Measurements from ENCODE around the gene CCDC30. TPM values are rescaled to one million over a fixed set of nuclear protein-coding genes. Genes with fewer than 3 reads are reported as not detected.
"Not testable (repeated sequence)": the region's sequence is repeated elsewhere in the genome, so short reads cannot be mapped to it uniquely, and the experiment has no call there.

The CCDC30 gene
- total RNA-seq, 4 donors from 2014 or later = 1.8 to 29.4 (median 7.4) TPM

DNA sequence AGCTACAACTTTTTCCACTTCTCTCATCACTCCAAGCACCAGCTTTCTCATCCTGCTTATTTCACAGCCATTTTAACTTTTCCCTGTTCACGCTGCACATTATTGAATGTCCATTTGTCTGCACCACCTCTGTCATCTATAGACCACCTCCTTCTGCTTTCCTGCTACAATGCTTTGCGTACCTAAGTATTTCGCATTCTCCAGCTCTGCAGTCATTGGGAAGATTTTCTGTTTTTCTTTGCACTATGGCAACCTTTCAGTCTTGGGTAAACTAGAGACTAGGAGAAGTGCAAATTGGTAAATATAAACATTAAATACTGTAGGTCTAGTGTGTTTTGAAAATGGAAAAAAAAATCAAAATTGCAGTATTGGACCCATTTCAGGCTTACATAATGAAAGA is 835 bp downstream of the CCDC30 start:
- Histone ChIP-seq H3K4me1 (peaks cover 0 to 14% (median 4%) of the 10 kb centered on the region in 4 donors), H3K36me3 (peaks cover 0 to 22% (median 0%) of the 10 kb centered on the region in 3 donors), H3K4me3 (peak overlapping the region in 1 of 4 donors; percentile 71), H3K9me3 (no peaks in the 10 kb centered on the region), H3K27me3 (no peaks in the 10 kb centered on the region), H3K27ac (no peak overlapping the region)
- TF ChIP-seq POLR2A (IDR thresholded peaks at IDR 0.05) = no peak
- TF ChIP-seq, protein P1, sequence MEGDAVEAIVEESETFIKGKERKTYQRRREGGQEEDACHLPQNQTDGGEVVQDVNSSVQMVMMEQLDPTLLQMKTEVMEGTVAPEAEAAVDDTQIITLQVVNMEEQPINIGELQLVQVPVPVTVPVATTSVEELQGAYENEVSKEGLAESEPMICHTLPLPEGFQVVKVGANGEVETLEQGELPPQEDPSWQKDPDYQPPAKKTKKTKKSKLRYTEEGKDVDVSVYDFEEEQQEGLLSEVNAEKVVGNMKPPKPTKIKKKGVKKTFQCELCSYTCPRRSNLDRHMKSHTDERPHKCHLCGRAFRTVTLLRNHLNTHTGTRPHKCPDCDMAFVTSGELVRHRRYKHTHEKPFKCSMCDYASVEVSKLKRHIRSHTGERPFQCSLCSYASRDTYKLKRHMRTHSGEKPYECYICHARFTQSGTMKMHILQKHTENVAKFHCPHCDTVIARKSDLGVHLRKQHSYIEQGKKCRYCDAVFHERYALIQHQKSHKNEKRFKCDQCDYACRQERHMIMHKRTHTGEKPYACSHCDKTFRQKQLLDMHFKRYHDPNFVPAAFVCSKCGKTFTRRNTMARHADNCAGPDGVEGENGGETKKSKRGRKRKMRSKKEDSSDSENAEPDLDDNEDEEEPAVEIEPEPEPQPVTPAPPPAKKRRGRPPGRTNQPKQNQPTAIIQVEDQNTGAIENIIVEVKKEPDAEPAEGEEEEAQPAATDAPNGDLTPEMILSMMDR (IDR thresholded peaks at IDR 0.05) = no peak
- no peak for DNase-seq

DNA sequence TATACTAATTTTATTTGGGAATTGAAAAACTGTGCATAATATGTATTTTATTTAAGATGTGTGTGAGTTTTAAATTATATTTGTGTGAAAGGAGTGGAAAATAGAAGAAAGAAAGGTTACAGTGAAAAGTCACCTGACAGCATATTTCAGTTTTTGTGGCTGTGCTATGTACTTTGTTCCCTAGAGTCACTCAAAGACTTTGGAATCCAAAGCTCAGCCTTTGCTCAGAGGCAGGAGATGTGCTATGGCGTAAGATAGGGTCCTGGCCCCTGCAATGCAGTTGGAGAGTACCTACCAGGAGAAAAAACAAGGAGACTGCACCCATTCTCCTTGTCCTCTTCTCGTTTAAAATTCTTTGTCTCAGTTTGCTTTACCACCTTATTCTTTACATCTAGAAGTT is 2.9 kb downstream of the CCDC30 start:
- TF ChIP-seq POLR2A (IDR thresholded peaks at IDR 0.05) = no peak
- TF ChIP-seq, protein P1 (IDR thresholded peaks at IDR 0.05) = no peak
- Histone ChIP-seq H3K27me3 (no peaks in the 10 kb centered on the region), H3K36me3 (peaks cover 0 to under 1% (median 0%) of the 10 kb centered on the region in 3 donors), H3K27ac (no peak overlapping the region), H3K9me3 (no peaks in the 10 kb centered on the region), H3K4me3 (no peak overlapping the region), H3K4me1 (peaks cover 0 to 14% (median 4%) of the 10 kb centered on the region in 4 donors)
- no peak for DNase-seq

DNA sequence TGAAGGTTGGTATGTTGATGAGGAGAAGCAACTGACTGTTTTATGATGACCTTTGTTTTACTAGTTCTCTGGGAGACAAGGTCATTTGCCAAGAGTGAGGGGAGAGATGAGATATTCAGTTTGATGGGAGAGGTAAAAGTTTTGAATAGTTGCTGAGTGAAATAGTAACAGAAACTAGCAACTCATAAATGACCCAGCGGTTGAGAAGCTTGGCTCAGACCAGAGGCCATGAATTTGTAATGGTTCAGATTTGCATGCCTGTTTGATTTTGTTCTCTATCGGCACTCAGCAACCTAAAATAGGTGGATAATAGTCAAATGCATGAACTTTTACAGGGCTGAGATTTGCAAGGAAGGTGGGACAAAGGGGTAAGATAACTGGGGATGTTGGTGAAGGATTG is 6.6 kb downstream of the CCDC30 start:
- no peaks in the 10 kb centered on the region for H3K9me3 ChIP-seq
- no peaks in the 10 kb centered on the region for H3K36me3 ChIP-seq
- TF ChIP-seq POLR2A (IDR thresholded peaks at IDR 0.05) = no peak
- TF ChIP-seq, protein P1 (IDR thresholded peaks at IDR 0.05) = no peak
- no peak for DNase-seq
- no peaks in the 10 kb centered on the region for H3K4me1 ChIP-seq
- H3K27ac ChIP-seq = no peak overlapping the region
- no peaks in the 10 kb centered on the region for H3K27me3 ChIP-seq
- H3K4me3 ChIP-seq = no peak overlapping the region

DNA sequence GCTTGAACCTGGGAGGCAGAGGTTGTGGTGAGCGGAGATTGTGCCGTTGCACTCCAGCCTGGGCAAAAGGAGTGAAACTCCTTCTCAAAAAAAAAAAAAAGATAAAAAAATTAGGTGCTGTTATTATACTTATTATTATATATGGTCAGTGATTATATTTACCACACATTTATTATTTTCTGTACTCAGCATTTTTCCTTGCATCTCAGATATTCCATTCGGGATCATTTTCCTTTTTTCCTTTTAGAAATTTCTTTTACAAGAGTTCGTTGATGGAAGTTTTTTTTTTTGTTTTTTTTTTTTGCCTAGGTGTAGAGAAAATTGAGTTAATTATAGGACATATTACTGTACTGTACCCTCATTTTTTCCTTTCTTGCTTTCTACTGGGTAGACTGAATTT is 13.5 kb downstream of the CCDC30 start:
- H3K36me3 ChIP-seq = no peaks in the 10 kb centered on the region
- H3K9me3 ChIP-seq = no peaks in the 10 kb centered on the region
- no peaks in the 10 kb centered on the region for H3K4me1 ChIP-seq
- no peak overlapping the region for H3K27ac ChIP-seq
- TF ChIP-seq, protein P1 (IDR thresholded peaks at IDR 0.05) = no peak
- TF ChIP-seq POLR2A (IDR thresholded peaks at IDR 0.05) = no peak
- no peak for DNase-seq
- H3K27me3 ChIP-seq = no peaks in the 10 kb centered on the region
- no peak overlapping the region for H3K4me3 ChIP-seq

DNA sequence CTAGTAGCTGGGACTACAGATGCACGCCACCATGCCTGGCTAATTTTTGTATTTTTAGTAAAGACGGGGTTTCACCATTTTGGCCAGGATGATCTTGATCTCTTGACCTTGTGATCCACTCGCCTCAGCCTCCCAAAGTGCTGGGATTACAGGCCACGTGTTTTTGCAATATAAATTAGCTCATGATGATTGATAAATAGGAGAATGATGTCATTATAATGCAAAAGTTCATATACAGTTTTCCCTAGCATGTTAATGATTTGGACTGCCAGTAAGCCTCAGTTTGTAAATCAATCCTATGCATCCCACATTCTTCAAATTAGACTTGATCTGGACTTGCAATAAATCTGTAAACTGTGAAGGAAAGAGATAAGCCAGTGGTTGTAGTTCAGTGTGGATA is 14.3 kb downstream of the CCDC30 start:
- not testable (repeated sequence) for H3K9me3 ChIP-seq, DNase-seq, H3K4me3 ChIP-seq, H3K36me3 ChIP-seq, H3K27me3 ChIP-seq, H3K4me1 ChIP-seq, H3K27ac ChIP-seq

DNA sequence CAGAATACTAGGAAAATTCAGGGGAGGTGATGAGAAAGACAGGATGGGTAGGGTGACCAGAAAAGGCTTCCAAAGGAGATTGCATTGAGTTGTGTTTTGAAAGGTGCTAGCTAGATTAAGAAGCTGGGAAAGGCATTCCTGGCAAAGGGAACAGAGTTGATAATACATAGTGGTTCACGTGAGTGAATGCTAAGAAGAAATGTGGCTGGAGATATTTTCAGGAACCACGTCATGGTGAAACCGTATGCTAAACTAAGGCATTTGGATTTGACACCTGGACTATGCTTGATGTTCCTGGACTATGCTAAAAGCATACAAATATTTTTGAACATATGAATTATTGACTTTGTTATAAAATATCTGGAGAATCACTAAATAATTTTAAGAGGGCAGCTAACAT is 14.7 kb downstream of the CCDC30 start:
- no peak for DNase-seq
- Histone ChIP-seq H3K4me1 (no peaks in the 10 kb centered on the region), H3K27me3 (no peaks in the 10 kb centered on the region), H3K27ac (no peak overlapping the region), H3K36me3 (no peaks in the 10 kb centered on the region), H3K4me3 (no peak overlapping the region), H3K9me3 (no peaks in the 10 kb centered on the region)
- no peak for TF ChIP-seq POLR2A (IDR thresholded peaks at IDR 0.05)
- TF ChIP-seq, protein P1 (IDR thresholded peaks at IDR 0.05) = no peak
